ENCODE measurements around the gene EIF2D.
"Not testable (repeated sequence)": the region's sequence is repeated elsewhere in the genome, so short reads cannot be mapped to it uniquely, and the experiment has no call there.

Gene EIF2D

DNA sequence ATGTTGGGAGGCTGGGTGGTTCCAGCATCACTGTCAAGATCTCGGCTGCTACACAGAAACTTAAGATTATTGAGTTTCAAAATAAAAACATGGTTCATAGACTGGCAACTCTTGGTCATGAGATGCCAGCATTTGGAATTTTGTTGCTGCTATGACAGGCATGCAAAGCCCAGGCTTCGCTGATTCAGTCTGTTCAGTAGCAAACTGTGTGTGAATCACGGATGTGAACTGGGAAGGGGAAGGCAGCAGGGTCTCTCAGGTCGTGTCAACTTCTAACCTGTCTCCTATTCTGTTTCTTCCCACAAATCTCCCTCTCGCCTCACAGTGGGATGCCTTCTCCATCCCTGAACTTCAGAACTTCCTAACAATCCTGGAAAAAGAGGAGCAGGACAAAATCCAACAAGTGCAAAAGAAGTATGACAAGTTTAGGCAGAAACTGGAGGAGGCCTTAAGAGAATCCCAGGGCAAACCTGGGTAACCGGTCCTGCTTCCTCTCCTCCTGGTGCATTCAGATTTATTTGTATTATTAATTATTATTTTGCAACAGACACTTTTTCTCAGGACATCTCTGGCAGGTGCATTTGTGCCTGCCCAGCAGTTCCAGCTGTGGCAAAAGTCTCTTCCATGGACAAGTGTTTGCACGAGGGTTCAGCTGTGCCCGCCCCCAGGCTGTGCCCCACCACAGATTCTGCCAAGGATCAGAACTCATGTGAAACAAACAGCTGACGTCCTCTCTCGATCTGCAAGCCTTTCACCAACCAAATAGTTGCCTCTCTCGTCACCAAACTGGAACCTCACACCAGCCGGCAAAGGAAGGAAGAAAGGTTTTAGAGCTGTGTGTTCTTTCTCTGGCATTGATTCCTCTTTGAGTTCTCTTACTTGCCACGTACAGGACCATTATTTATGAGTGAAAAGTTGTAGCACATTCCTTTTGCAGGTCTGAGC lies 25.5 kb downstream of the EIF2D start:
- no peak for DNase-seq (ENCODE audit: low read depth in 1 of 2, low spot score in 1 of 2)

- DNase-seq (ENCODE audit: low read depth in 1 of 2, low spot score in 1 of 2): no peak
These were observed 27.6 kb downstream of the EIF2D start for GRCh38 chr1:206584683-206585082.

- DNase-seq (ENCODE audit: low read depth in 1 of 2, low spot score in 1 of 2): peak; percentile 77 to 80
These were observed 28.3 kb downstream of the EIF2D start for GRCh38 chr1:206583707-206584648.

DNA sequence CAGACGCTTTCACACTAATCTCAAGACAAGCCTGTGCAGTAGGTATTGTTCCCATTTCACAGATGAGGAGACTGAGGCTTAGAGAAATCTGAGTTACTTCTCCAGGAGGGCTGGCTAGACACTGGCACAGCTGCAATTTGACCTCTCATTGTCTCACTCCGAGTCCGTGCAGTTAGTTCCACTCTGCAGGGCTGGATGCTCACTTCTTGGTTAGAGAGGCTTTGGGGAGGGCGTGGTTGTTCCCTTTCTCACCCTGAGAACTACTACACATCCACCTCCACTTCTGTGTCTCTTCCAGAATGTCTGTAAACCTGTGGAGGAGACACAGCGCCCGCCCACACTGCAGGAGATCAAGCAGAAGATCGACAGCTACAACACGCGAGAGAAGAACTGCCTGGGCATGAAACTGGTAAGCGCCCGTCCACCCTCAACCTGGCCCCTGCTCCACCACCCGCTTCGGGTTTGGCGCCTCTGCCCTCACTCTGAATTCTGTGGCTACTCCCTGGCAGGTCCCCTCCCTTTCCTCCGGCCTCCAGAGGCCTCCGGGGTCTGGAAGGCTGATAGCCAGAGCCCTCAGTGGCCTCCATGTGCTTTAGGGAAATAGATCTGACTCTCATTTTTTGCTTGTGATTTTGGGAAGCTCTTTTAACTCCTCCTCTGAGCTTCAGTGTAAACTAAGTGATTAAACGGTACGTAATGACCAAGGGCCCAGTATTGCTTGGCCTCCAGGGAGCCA lies 29.1 kb downstream of the EIF2D start:
- no peak for DNase-seq (ENCODE audit: low read depth in 1 of 2, low spot score in 1 of 2)

GRCh38 chr1:206582537-206582936 lies 29.7 kb downstream of the EIF2D start:
- no peak for DNase-seq (ENCODE audit: low read depth in 1 of 2, low spot score in 1 of 2)

- peak in 1 of 2 donors; percentile 59 for DNase-seq (ENCODE audit: low read depth in 1 of 2, low spot score in 1 of 2)
These were observed 30.7 kb downstream of the EIF2D start for GRCh38 chr1:206581571-206581981.

DNA sequence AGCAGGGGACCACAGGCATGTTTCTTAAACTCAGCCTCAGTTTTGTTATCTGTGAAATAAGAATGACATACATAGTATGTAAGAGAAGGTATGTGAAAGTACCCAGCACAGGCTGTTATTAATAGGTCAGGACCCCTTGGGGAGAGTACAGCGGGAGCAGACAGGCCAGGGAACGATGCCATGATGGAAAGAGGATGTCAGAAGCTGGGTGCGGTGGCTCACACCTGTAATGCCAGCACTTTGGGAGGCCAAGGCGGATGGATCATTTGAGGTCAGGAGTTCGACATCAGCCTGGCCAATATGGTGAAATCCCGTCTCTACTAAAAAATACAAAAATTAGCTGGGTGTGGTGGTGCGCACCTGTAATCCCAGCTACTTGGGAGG lies 31.2 kb downstream of the EIF2D start:
- not testable (repeated sequence) for DNase-seq (ENCODE audit: low read depth in 1 of 2, low spot score in 1 of 2)

DNA sequence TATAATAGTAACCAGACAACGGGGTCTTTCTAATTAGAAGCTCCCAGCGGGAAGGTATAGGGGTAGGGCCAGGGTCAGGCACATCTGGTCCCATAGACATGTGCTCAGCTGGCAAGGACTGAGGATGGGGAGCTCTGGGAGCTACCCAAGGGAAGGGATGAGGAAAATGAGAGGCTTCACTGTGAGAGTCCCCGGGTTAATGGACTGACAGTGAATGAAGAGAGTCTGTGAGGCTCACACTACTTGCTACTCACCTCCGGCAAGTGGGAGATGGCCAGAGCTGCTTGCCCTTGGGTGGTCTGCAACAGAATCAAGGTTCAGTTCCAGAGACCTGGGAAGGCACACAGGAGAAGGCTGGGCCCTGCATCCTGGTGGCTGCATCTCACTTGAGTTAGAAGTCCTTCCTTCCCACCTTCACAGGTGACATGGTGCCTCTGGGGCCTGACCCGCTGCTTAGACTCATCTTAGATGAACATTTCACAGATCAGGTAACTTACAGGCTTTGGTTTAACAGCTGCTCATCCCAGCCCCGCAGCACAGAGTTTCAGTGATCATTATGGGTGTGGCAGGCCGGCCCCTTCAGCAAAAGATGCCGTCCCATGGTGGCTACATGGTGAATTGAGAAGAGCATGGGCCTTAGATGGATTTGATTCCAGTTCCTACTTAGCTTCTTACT lies 31.7 kb downstream of the EIF2D start:
- no peak for DNase-seq (ENCODE audit: low read depth in 1 of 2, low spot score in 1 of 2)

- peak; percentile 50 to 75 for DNase-seq (ENCODE audit: low read depth in 1 of 2, low spot score in 1 of 2)
These were observed 32.4 kb downstream of the EIF2D start for GRCh38 chr1:206579747-206580437.

DNA sequence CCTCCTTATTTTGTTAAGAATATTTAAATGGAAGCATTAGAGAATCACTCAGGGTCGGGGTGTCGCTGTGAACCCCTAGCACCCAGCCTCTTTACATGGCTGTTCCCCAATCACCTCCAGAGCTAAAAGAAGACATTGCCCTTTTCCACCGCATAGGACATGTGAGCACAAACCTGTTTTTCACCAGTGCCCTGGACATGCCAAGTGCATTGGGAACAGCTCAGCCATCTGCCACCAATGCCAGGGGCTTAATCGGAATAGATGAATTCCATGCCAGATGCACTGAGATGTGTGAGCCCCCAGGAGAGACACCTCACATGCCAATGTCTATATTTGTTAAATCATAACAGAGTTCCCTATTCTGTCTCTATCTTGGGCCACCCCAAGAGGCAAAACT lies 33.3 kb downstream of the EIF2D start:
- DNase-seq (ENCODE audit: low read depth in 1 of 2, low spot score in 1 of 2): no peak

DNA sequence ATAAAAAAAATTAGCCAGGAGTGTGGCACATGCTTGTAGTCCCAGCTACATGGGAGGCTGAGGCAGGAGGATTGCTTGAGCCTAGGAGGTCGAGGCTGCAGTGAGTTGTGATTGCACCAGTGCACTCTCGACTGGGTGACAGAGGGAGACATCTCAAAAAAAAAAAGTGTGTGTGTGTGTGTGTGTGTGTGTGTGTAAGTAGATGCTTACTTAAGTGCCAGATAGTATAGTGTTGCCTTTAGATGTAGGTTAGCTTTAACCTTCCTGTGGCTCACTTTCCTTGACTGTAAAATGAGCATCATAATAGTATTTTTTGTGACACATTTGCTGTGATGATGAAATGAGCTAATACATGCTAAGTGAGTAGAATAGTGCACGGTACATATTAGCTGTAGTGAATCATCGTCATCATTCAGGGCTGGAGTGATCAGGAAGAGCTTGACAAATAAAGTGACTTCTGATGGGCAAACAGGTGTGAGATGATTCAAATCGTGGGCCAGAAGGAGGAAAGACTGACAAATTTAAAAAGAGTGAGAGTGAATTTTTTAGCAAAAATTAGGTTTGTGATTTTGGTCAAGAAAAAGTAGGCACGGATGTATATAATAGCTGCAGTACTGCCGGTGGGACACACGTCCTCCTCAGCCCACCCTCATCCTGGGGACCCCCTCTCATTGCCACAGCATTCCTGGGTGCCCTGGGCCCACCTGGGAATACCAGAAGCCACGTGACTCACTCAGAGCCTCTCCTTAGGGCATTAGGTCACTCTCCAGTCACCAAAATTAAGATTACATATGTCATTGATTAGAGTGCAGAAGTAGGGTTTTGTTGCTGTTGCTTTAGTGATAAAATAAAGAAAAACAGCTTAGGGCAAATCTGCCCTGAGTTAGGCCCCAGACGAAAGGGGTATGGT lies 33.9 kb downstream of the EIF2D start:
- no peak for DNase-seq (ENCODE audit: low read depth in 1 of 2, low spot score in 1 of 2)

- no peak for DNase-seq (ENCODE audit: low read depth in 1 of 2, low spot score in 1 of 2)
These were observed 34.6 kb downstream of the EIF2D start for GRCh38 chr1:206577626-206578025.

GRCh38 chr1:206575894-206576737 lies 36.1 kb downstream of the EIF2D start:
- DNase-seq (ENCODE audit: low read depth in 1 of 2, low spot score in 1 of 2): no peak

DNA sequence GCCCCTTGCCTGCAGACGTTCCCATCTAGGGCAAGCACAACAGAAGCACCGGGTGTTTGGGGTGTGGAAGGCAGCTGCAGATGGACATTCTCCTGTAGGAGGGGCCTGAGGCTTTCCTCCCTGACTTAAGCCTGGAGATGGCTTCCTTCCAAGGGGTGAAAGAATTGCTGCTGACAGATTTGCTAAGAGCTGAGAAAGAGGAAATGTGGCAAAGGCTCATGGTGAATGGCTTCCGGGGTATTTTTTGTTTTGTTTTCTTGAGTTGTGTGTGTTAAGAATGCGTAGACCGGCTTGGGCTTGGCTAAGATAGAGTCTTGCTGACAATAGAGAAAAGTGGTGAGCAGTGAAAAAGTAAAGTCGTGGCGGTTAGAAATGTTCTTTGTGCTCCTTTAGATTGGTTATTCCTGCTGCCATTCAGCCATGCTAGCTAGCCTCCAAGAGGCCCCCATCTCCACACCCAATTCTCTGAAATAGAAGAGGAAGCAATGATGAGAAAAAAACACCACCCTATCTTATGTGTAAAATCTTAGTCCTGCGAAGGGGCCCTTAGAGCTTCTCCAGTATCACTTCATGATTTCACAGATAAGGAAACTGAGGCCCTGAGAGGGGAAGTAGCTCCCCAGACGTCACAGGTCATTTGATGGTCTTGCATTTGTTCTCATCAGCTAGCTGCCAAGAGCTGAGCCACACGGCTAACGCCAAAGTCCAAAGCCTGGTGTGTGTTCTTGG lies 36.9 kb downstream of the EIF2D start:
- DNase-seq (ENCODE audit: low read depth in 1 of 2, low spot score in 1 of 2): no peak

DNA sequence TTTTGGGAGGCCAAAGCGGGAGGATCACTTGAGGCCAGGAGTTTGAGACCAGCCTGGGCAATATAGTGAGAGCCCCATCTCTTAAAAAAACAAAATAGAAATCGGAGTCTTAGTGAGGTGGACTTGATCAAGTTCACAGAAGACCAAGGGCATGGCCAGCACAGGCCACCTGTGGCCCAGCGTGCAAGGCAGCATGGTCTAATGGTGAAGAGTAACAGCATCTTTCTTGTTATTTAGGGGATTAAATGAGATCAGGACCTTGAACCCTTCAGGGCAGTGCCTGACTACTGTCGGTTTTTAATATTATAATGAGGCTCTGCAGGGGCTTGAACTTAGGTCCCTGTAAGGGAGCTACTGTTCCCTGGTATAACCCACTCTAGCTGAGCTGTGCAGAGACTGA lies 38.5 kb downstream of the EIF2D start:
- no peak for DNase-seq (ENCODE audit: low read depth in 1 of 2, low spot score in 1 of 2)

DNA sequence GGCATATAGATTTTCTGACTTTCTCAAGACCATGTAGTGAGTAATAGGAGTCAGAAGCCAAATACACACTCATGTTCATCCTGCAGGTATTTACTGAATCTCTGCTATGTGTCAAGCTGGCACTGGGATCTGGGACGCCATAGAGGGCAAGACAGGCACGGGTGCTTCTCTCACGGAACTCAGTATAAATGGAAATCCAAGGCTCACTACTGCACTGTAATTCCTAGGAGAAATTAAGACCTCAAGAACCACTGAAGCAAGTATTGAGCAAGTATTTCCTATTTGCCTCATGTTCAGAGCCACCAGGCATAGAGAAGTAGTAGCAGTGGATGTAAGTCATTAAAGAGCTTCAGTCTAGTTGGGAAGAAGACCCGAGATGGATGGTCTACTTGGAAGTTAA lies 38.9 kb downstream of the EIF2D start:
- DNase-seq (ENCODE audit: low read depth in 1 of 2, low spot score in 1 of 2): no peak

- DNase-seq (ENCODE audit: low read depth in 1 of 2, low spot score in 1 of 2): no peak
These were observed 39.4 kb downstream of the EIF2D start for GRCh38 chr1:206572835-206573234.
